Mesothelial cell of epicardium (in vitro differentiated cells): ENCODE results near the gene SCAPER. TPM values are rescaled to one million over a fixed set of nuclear protein-coding genes. Genes with fewer than 3 reads are reported as not detected.

Source experiments
- DNase-seq, 2 experiments: peaks; one replicate each; pipeline ENCODE4 v3.0.0; 2021; ENCODE audit warnings: low spot score in 2 of 2; ENCODE audit not compliant: unreplicated experiment in 2 of 2
- H3K27ac Mint-ChIP-seq: 2 replicates; pipeline ENCODE4 v1.8.0; 2021; ENCODE audit warnings: mixed read lengths
- H3K27me3 Mint-ChIP-seq: 2 replicates; pipeline ENCODE4 v1.8.0; 2021; ENCODE audit warnings: low read depth, mixed read lengths
- H3K36me3 Mint-ChIP-seq: 2 replicates; pipeline ENCODE4 v1.8.0; 2021; ENCODE audit warnings: mixed read lengths
- H3K4me1 Mint-ChIP-seq: 2 replicates; pipeline ENCODE4 v1.8.0; 2021; ENCODE audit warnings: mixed read lengths
- H3K4me3 Mint-ChIP-seq: 2 replicates; pipeline ENCODE4 v1.8.0; 2021; ENCODE audit warnings: mild to moderate bottlenecking, moderate library complexity, mixed read lengths
- H3K9me3 Mint-ChIP-seq: 2 replicates; pipeline ENCODE4 v1.8.0; 2021; ENCODE audit warnings: mixed read lengths
- total RNA-seq: library from RNA; stranded (reverse); gene quantifications from 3 replicates; pipeline ENCODE4 v1.2.1, GENCODE V29; 2021
- TF ChIP-seq, protein P1 (sequence below): fragments of 200-600 bp; sonication (generic); IDR thresholded peaks from one replicate; pipeline ENCODE4 v1.5.0; 2021; ENCODE audit warnings: antibody characterized with exemption; ENCODE audit not compliant: unreplicated experiment

SCAPER gene
- total RNA-seq, 1 donor from 2014 or later: 35.9 TPM

DNA sequence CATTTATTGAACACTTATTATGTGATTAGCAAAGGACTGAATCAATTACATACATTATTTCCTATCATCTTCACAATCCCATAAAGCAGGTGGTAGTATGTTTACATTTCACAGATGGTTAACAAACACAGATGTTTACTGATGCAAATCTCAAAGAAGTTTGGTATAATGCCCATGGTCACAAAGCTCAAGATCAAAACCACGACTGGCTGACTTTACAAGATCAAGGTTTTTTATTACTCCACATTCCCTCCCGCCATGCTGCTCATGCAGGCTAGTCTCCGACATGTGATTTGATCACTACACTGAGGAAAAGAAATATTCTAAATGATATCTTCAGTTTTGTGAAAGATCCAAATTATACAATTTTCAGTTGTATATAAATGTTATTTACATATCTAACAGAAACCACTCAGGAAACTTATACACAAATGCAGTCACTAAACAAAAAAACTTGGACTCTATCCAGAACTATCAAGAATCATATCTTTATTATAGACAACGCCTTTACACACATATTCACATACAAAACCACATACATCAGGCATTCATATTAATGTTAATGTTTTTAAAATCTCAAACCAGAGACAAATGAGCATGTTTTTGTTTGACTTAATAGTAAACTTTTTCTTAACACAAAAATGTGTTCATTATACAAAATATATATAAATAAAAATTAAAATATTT lies 235.5 kb downstream of the SCAPER start:
- Mint-ChIP-seq H3K27ac (no peak overlapping the region), H3K4me1 (no peaks in the 10 kb centered on the region), H3K27me3 (no peaks in the 10 kb centered on the region), H3K36me3 (no peaks in the 10 kb centered on the region), H3K4me3 (no peak overlapping the region), H3K9me3 (peaks cover 4% of the 10 kb centered on the region)
- TF ChIP-seq, protein P1, sequence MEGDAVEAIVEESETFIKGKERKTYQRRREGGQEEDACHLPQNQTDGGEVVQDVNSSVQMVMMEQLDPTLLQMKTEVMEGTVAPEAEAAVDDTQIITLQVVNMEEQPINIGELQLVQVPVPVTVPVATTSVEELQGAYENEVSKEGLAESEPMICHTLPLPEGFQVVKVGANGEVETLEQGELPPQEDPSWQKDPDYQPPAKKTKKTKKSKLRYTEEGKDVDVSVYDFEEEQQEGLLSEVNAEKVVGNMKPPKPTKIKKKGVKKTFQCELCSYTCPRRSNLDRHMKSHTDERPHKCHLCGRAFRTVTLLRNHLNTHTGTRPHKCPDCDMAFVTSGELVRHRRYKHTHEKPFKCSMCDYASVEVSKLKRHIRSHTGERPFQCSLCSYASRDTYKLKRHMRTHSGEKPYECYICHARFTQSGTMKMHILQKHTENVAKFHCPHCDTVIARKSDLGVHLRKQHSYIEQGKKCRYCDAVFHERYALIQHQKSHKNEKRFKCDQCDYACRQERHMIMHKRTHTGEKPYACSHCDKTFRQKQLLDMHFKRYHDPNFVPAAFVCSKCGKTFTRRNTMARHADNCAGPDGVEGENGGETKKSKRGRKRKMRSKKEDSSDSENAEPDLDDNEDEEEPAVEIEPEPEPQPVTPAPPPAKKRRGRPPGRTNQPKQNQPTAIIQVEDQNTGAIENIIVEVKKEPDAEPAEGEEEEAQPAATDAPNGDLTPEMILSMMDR: no peak
- no peak for DNase-seq

DNA sequence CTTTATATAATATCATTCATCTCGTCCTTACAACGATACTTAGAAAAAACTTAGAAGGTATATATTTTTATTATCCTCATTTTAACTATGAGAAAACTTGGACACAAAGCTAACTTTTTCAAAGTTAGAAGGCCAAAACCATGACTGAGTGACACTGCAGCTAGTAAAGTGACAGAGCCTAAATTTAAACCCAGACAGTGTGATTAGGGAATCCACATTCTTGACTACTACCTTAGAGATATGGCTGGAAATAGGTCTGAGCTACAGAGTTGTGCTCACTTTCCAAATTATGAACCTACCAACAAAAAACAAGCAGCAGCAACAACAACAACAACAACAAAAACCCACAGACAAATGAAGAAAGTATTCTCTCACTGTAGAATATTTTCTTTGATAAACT lies 236.2 kb downstream of the SCAPER start:
- no peak overlapping the region for H3K4me3 Mint-ChIP-seq
- TF ChIP-seq, protein P1: no peak
- no peak overlapping the region for H3K27ac Mint-ChIP-seq
- H3K9me3 Mint-ChIP-seq: peaks cover 4% of the 10 kb centered on the region
- no peaks in the 10 kb centered on the region for H3K36me3 Mint-ChIP-seq
- DNase-seq: no peak
- no peaks in the 10 kb centered on the region for H3K4me1 Mint-ChIP-seq
- no peaks in the 10 kb centered on the region for H3K27me3 Mint-ChIP-seq

DNA sequence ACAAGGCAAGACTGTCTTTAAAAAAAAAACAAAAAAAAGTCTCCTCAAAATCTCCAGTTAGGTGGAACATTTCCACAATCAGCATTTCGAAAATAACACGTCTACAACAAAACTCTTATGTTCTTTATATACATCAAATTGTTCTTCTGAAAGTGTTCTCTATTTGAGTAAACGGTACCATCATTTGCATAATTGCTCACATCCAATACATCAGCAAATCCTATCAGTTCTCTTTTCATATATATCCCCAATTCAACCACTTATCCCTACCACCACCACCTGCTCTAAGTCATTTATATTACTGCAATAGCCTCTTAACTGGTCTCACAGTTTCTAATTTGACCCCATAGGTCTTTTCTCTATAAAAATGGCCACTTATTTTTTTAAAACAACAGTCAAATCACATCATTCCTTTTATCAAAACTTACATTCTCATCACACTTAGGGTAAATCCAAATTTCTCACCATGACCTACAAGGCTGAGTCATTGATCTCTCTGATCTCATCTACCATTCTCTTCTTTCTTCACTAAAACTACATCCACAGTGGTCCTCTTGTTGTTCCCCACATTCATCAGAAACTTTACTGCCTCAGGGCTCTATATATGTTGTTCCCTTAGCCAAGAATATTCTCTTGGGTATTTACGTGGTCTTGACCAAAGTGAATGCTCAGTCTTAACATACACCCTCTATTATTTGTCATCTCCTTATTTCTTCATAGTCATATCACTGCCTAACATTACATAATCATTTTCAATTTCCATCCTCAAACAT lies 237.0 kb downstream of the SCAPER start:
- no peak overlapping the region for H3K4me3 Mint-ChIP-seq
- H3K27me3 Mint-ChIP-seq: no peaks in the 10 kb centered on the region
- H3K4me1 Mint-ChIP-seq: no peaks in the 10 kb centered on the region
- no peak for DNase-seq
- TF ChIP-seq, protein P1: no peak
- H3K27ac Mint-ChIP-seq: no peak overlapping the region
- no peaks in the 10 kb centered on the region for H3K36me3 Mint-ChIP-seq
- peaks cover 4% of the 10 kb centered on the region for H3K9me3 Mint-ChIP-seq

DNA sequence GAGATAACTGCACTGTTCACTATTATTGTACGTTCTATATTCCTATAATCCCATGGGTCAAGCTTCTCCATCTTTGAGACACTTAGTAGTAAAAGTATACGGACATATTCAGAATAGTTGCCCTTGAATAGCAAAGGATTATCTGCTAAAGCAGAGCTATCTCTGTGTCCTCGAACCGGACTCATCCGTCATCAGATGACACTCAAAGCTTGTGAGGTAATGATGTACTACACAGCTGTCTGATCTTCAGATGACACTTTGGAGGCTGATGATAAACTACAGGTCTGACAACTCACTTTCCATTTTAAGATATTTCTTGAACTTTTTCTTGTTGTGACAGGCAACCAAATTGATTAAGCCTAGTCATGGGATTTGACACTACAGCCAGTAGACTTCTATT lies 240.2 kb downstream of the SCAPER start:
- H3K4me1 Mint-ChIP-seq: no peaks in the 10 kb centered on the region
- H3K4me3 Mint-ChIP-seq: no peak overlapping the region
- H3K36me3 Mint-ChIP-seq: peaks cover 13% of the 10 kb centered on the region
- H3K9me3 Mint-ChIP-seq: peaks cover 12% of the 10 kb centered on the region
- TF ChIP-seq, protein P1: no peak
- no peaks in the 10 kb centered on the region for H3K27me3 Mint-ChIP-seq
- no peak for DNase-seq
- H3K27ac Mint-ChIP-seq: no peak overlapping the region

DNA sequence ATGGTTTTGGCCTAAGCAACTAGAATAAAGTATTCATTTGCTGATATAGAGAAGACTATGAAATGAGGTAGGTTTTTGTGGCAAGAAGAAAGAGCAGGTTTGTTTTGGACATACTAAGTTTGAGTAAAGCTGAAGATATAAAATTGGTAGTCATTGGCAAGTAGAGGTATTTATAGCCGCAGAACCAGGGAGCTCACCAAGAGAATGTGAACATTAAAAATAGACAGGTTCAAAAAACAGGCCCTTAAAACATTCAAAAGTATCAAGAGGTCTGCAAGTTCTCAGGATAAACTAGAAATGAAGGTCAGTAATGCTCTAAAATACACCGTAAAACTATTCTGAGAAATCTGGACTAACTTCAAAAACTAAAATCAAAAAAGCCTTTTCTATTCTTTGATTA lies 240.7 kb downstream of the SCAPER start:
- Mint-ChIP-seq H3K27me3 (no peaks in the 10 kb centered on the region), H3K27ac (no peak overlapping the region), H3K9me3 (peaks cover 15% of the 10 kb centered on the region), H3K36me3 (peaks cover 17% of the 10 kb centered on the region), H3K4me1 (no peaks in the 10 kb centered on the region), H3K4me3 (no peak overlapping the region)
- TF ChIP-seq, protein P1: no peak
- DNase-seq: no peak
